CD14-positive monocyte (primary cell): ENCODE measurements around the gene LINC00632. TPM values are rescaled to one million over a fixed set of nuclear protein-coding genes. Genes with fewer than 3 reads are reported as not detected.

Experiments used
- DNase-seq, 3 donors: peaks; one replicate each; pipeline ENCODE4 v3.0.0-alpha.2; 2011 to 2022
- H2AFZ ChIP-seq: 2 replicates; pipeline ENCODE4 v1.6.0; 2012; ENCODE audit warnings: mild to moderate bottlenecking, low read depth, low read length, inconsistent platforms; ENCODE audit not compliant: insufficient read depth, poor library complexity, severe bottlenecking
- H3K27ac ChIP-seq, 2 donors: 1 replicate in 1 of 2; 2 replicates in 1 of 2; pipeline ENCODE4 v1.5.1; 2012 to 2013; ENCODE audit warnings: low read length in 2 of 2, control low read depth in 1 of 2, inconsistent platforms in 1 of 2, low read depth in 1 of 2, mild to moderate bottlenecking in 1 of 2
- H3K27me3 ChIP-seq, 2 donors: one replicate each; pipeline versions ENCODE4 v1.6.0 to v1.6.1; 2011 to 2013; ENCODE audit warnings: low read length in 2 of 2; ENCODE audit not compliant: control insufficient read depth in 2 of 2, insufficient read depth in 2 of 2
- H3K36me3 ChIP-seq, 2 donors: replicated peaks in 1 of 2; 1 replicate in 1 of 2; 2 replicates in 1 of 2; pipeline versions ENCODE4 v1.5.1 to v1.6.1; 2012 to 2013; ENCODE audit warnings: low read length in 2 of 2, control low read depth in 1 of 2, inconsistent platforms in 1 of 2, mild to moderate bottlenecking in 1 of 2; ENCODE audit not compliant: insufficient read depth in 2 of 2, control insufficient read depth in 1 of 2
- H3K4me1 ChIP-seq, 2 donors: 1 replicate in 1 of 2; 2 replicates in 1 of 2; pipeline versions ENCODE4 v1.5.1 to v1.6.1; 2012 to 2013; ENCODE audit warnings: low read length in 2 of 2, control low read depth in 1 of 2, inconsistent platforms in 1 of 2, mild to moderate bottlenecking in 1 of 2, moderate library complexity in 1 of 2; ENCODE audit not compliant: insufficient read depth in 2 of 2, control insufficient read depth in 1 of 2
- H3K4me2 ChIP-seq: replicated peaks from 2 replicates; pipeline ENCODE3; 2012; ENCODE audit warnings: low read length, moderate library complexity, mild to moderate bottlenecking; ENCODE audit not compliant: poor library complexity, severe bottlenecking; ENCODE audit errors: extremely low read depth
- H3K4me3 ChIP-seq, 3 experiments: fragments of 200-600 bp in 1 of 3; sonication (generic) in 1 of 3; replicated peaks in 1 of 3; 1 replicate in 2 of 3; 2 replicates in 1 of 3; pipeline ENCODE4 v1.5.1; 2011 to 2013; ENCODE audit warnings: low read length in 3 of 3, mild to moderate bottlenecking in 3 of 3, control low read depth in 2 of 3, low read depth in 2 of 3, inconsistent platforms in 1 of 3, moderate library complexity in 1 of 3
- H3K79me2 ChIP-seq: 2 replicates; pipeline ENCODE4 v1.6.0; 2012; ENCODE audit warnings: mild to moderate bottlenecking, control low read depth, inconsistent platforms, low read length, moderate library complexity; ENCODE audit not compliant: insufficient read depth
- H3K9ac ChIP-seq: 2 replicates; pipeline ENCODE4 v1.6.0; 2017; ENCODE audit warnings: low read length, mild to moderate bottlenecking; ENCODE audit not compliant: insufficient read depth, poor library complexity, severe bottlenecking
- H3K9me3 ChIP-seq, 2 donors: replicated peaks in 1 of 2; 1 replicate in 1 of 2; 2 replicates in 1 of 2; pipeline versions ENCODE4 v1.5.1 to v1.6.1; 2012 to 2013; ENCODE audit warnings: low read length in 2 of 2, control low read depth in 1 of 2; ENCODE audit not compliant: control insufficient read depth in 1 of 2, insufficient read depth in 1 of 2
- H4K20me1 ChIP-seq: 2 replicates; pipeline ENCODE4 v1.6.0; 2012; ENCODE audit warnings: mild to moderate bottlenecking, low read length, control low read depth, moderate library complexity; ENCODE audit not compliant: insufficient read depth
- H3K27ac Mint-ChIP-seq, 7 donors: one replicate each; pipeline ENCODE4 v1.8.0; 2020; ENCODE audit warnings: mild to moderate bottlenecking in 7 of 7, mixed read lengths in 7 of 7, moderate library complexity in 6 of 7, inconsistent platforms in 2 of 7
- H3K27me3 Mint-ChIP-seq, 3 donors: one replicate each; pipeline ENCODE4 v1.8.0; 2021 to 2022; ENCODE audit warnings: low read depth in 3 of 3, mild to moderate bottlenecking in 3 of 3, mixed read lengths in 3 of 3, moderate library complexity in 3 of 3, inconsistent platforms in 1 of 3
- H3K36me3 Mint-ChIP-seq, 2 donors: one replicate each; pipeline ENCODE4 v1.8.0; 2020; ENCODE audit warnings: mixed read lengths in 2 of 2, inconsistent platforms in 1 of 2, mild to moderate bottlenecking in 1 of 2
- H3K4me1 Mint-ChIP-seq: one replicate; pipeline ENCODE4 v1.8.0; 2020; ENCODE audit warnings: mild to moderate bottlenecking, mixed read lengths
- H3K4me3 Mint-ChIP-seq, 2 donors: one replicate each; pipeline ENCODE4 v1.8.0; 2020; ENCODE audit warnings: mild to moderate bottlenecking in 2 of 2, mixed read lengths in 2 of 2, moderate library complexity in 1 of 2
- H3K9me3 Mint-ChIP-seq, 7 donors: one replicate each; pipeline ENCODE4 v1.8.0; 2020 to 2022; ENCODE audit warnings: mixed read lengths in 7 of 7, mild to moderate bottlenecking in 6 of 7, moderate library complexity in 6 of 7, inconsistent platforms in 2 of 7
- CTCF ChIP-seq: fragments of 200-600 bp; IDR thresholded peaks from one replicate; pipeline ENCODE4 v1.8.0; 2022; ENCODE audit warnings: antibody characterized with exemption, mild to moderate bottlenecking
- WGBS: methylation state at CpG from one replicate; pipeline ENCODE4 v1.1.5; 2013; ENCODE audit warnings: missing lambda C conversion rate; ENCODE audit not compliant: insufficient coverage; 5-methylcytosine and 5-hydroxymethylcytosine counted together
- intact Hi-C, 2 donors: fragments of 100-400 bp; cut with micrococcal nuclease; formaldehyde crosslinking; loops; one replicate each; pipeline versions ENCODE4 v1.15.0 to v1.15.1; 2023
- polyA plus RNA-seq, 3 donors: library from polyadenylated mRNA; depleted of rRNA in 1 of 3; unstranded in 2 of 3; stranded (reverse) in 1 of 3; fragments of 300-500 nt in 2 of 3; fragments of >200 nt in 1 of 3; fragmentation: Illumina TruSeq in 2 of 3; gene quantifications; 1 replicate in 2 of 3; 2 replicates in 1 of 3; pipeline ENCODE4 v1.2.3, GENCODE V29; 2012 to 2021

Gene LINC00632
- polyA plus RNA-seq, 3 donors = not detected

GRCh38 chrX:140715787-140716186 lies 6.2 kb downstream of the LINC00632 start:
- Histone ChIP-seq H3K79me2 (no peaks in the 10 kb centered on the region), H3K4me1 (no peaks in the 10 kb centered on the region), H4K20me1 (no peaks in the 10 kb centered on the region), H3K27ac (no peak overlapping the region), H3K9ac (no peak overlapping the region), H3K4me2 (no peak overlapping the region), H3K4me3 (no peak overlapping the region), H3K27me3 (peaks cover 0 to 7% of the 10 kb centered on the region in 2 donors), H3K36me3 (no peaks in the 10 kb centered on the region), H3K9me3 (no peaks in the 10 kb centered on the region), H2AFZ (no peak overlapping the region)
- Mint-ChIP-seq H3K27ac (no peak overlapping the region), H3K36me3 (no peaks in the 10 kb centered on the region), H3K9me3 (no peaks in the 10 kb centered on the region), H3K4me1 (no peaks in the 10 kb centered on the region), H3K4me3 (no peak overlapping the region), H3K27me3 (peaks cover 2 to 6% (median 4%) of the 10 kb centered on the region in 3 donors)
- intact Hi-C loops = no loop called here
- DNase-seq = no peak
- no peak for TF ChIP-seq CTCF
- 80% methylated on average over 1 of the region's 5 CpGs for WGBS

GRCh38 chrX:140723121-140723715 lies 13.7 kb downstream of the LINC00632 start:
- 53% methylated on average over 3 of the region's 4 CpGs for WGBS
- H3K4me2 ChIP-seq = no peak overlapping the region
- no peak for DNase-seq
- no peaks in the 10 kb centered on the region for H3K36me3 ChIP-seq
- no peaks in the 10 kb centered on the region for H3K79me2 ChIP-seq
- Mint-ChIP-seq H3K27ac (no peak overlapping the region), H3K27me3 (no peaks in the 10 kb centered on the region), H3K9me3 (no peaks in the 10 kb centered on the region), H3K4me1 (no peaks in the 10 kb centered on the region), H3K36me3 (no peaks in the 10 kb centered on the region), H3K4me3 (no peak overlapping the region)
- no peaks in the 10 kb centered on the region for H3K27me3 ChIP-seq
- no peak overlapping the region for H3K27ac ChIP-seq
- H3K9ac ChIP-seq = no peak overlapping the region
- H3K4me1 ChIP-seq = no peaks in the 10 kb centered on the region
- no peak overlapping the region for H3K4me3 ChIP-seq
- no peak for TF ChIP-seq CTCF
- H3K9me3 ChIP-seq = no peaks in the 10 kb centered on the region
- no peak overlapping the region for H2AFZ ChIP-seq
- no peaks in the 10 kb centered on the region for H4K20me1 ChIP-seq
- intact Hi-C loops = no loop called here
